ENCODE measurements around the gene COL12A1.

GRCh38 chr6:75203721-75204120 is 2.1 kb downstream of the COL12A1 start:
- TF ChIP-seq CTCF (IDR thresholded peaks at IDR 0.05) = no peak
- TF ChIP-seq POLR2A (IDR thresholded peaks at IDR 0.05) = no peak
